ENCODE results near the gene CFAP45. TPM values are rescaled to one million over a fixed set of nuclear protein-coding genes. Genes with fewer than 3 reads are reported as not detected.

The CFAP45 gene
- total and polyA plus RNA-seq, 2 donors (not counting 1 experiment from before 2014, with no cell fraction given), result 1.3 to 2.4 TPM

- peaks cover 4 to 35% of the 10 kb centered on the region in 2 experiments for H3K36me3 ChIP-seq (replicated peaks in 1 of 2; ENCODE audit: control extremely low read depth in 1 of 2, control insufficient read depth in 1 of 2, extremely low read depth in 1 of 2, insufficient read depth in 2 of 2, low read length in 1 of 2)
- peak; percentile 31 for ATAC-seq (ENCODE audit: low read depth)
- Mint-ChIP-seq H3K9me3 (ENCODE audit: insufficient read depth) (no peaks in the 10 kb centered on the region), H3K4me3 (peak overlapping the region; percentile 96), H3K27me3 (no peaks in the 10 kb centered on the region), H3K27ac (peak overlapping the region; percentile 99), H3K4me1 (peaks cover 63% of the 10 kb centered on the region)
- DNase-seq, result peak; percentile 98
- peaks cover 38% of the 10 kb centered on the region for H4K20me1 ChIP-seq (ENCODE audit: control insufficient read depth, insufficient read depth, low read length, poor library complexity, severe bottlenecking)
- H3K4me1 ChIP-seq (ENCODE audit: control insufficient read depth in 2 of 2, insufficient read depth in 2 of 2, low read length in 2 of 2), result peaks cover 45 to 58% of the 10 kb centered on the region in 2 donors
- H3K79me2 ChIP-seq (ENCODE audit: control insufficient read depth, insufficient read depth, low read length), result peaks cover 87% of the 10 kb centered on the region
- H3K9me3 ChIP-seq (ENCODE audit: control extremely low read depth in 1 of 3, control insufficient read depth in 2 of 3, insufficient read depth in 1 of 3, low read length in 2 of 3), result peaks cover 0 to 4% (median 0%) of the 10 kb centered on the region in 3 donors
- CTCF ChIA-PET, result interaction anchor here (0.8 to 8.7 kb wide), 8 partner anchors 13 to 155 kb away, joined by 4 to 81 read pairs (median 5); partner anchors contain the start of genes DUSP23 and IGSF9
- peak overlapping the region; percentile 97 for H3K9ac ChIP-seq (ENCODE audit: low read length)
- H3K4me2 ChIP-seq (replicated peaks; ENCODE audit: low read depth, low read length, poor library complexity, severe bottlenecking), result peak overlapping the region; percentile 99
- H3K27me3 ChIP-seq (replicated peaks in 1 of 4; ENCODE audit: control extremely low read depth in 1 of 4, control insufficient read depth in 3 of 4, insufficient read depth in 4 of 4, low read length in 3 of 4), result no peaks in the 10 kb centered on the region
- POLR2A ChIA-PET, result interaction anchor here (0.6 to 2.0 kb wide), 13 partner anchors 8 to 1639 kb away, joined by 3 to 7 read pairs (median 3); partner anchors contain the start of gene IGSF8
- H3K27ac ChIP-seq (ENCODE audit: low read length in 2 of 2), result peak overlapping the region; percentile 98 to 100
- WGBS (ENCODE audit: insufficient coverage), result 1% methylated on average over 15 of the region's 20 CpGs
- no peak overlapping the region for H2AFZ ChIP-seq (ENCODE audit: insufficient read depth, low read depth, low read length, poor library complexity, severe bottlenecking)
- no peak for TF ChIP-seq CTCF (IDR thresholded peaks at IDR 0.05)
- intact Hi-C loops (cut with micrococcal nuclease), result loop anchor here (2.0 to 10.0 kb wide), 4 partner anchors 33 to 1821 kb away; partner anchors contain the start of genes DUSP12, IGSF8 and USF1
- H3K4me3 ChIP-seq (ENCODE audit: control extremely low read depth in 1 of 5, extremely low read depth in 1 of 5, insufficient read depth in 1 of 5, low read depth in 2 of 5, low read length in 4 of 5), result peak overlapping the region; percentile 81 to 100 (median 99)
Observed at GRCh38 chr1:159923203-159924024, 23.4 kb upstream of the CFAP45 start.
